SK-N-SH (cell line): ENCODE results near the gene PXMP4.

Experiments used
- EP300 ChIP-seq, 2 experiments: IDR thresholded peaks; 2 replicates each; pipeline versions ENCODE4 v1.4.0 to v1.6.1; 2012; ENCODE audit warnings: borderline replicate concordance in 1 of 2, low read depth in 1 of 2, low read length in 1 of 2
- JUND ChIP-seq: IDR thresholded peaks from 2 replicates; pipeline ENCODE4 v1.4.0; 2012
- MXI1 ChIP-seq: IDR thresholded peaks from 2 replicates; pipeline ENCODE4 v1.6.1; 2012; ENCODE audit warnings: mild to moderate bottlenecking, low read depth, low read length, improper control_type of control experiment
- TAF1 ChIP-seq: IDR thresholded peaks from 2 replicates; pipeline ENCODE4 v1.6.1; 2012; ENCODE audit warnings: low read depth, mild to moderate bottlenecking, low read length, moderate library complexity, borderline replicate concordance
- USF2 ChIP-seq: fragments of 150-350 bp; IDR thresholded peaks from 2 replicates; pipeline ENCODE4 v1.6.1; 2017; ENCODE audit warnings: antibody characterized with exemption, low read length, low read depth, borderline replicate concordance
- TF ChIP-seq, protein P1 (sequence below): fragments of 200-600 bp; sonication (generic); IDR thresholded peaks from 2 replicates; pipeline ENCODE4 v1.6.1; 2017; ENCODE audit warnings: antibody characterized with exemption, mild to moderate bottlenecking, moderate library complexity
- TF ChIP-seq, protein P2 (sequence below): IDR thresholded peaks from 2 replicates; pipeline ENCODE4 v1.4.0; 2012; ENCODE audit warnings: low read depth, borderline replicate concordance
- TF ChIP-seq, protein P3 (sequence below): IDR thresholded peaks from 2 replicates; pipeline ENCODE4 v1.4.0; 2012; ENCODE audit warnings: low read depth

GRCh38 chr20:33753143-33753542 lies 33.0 kb upstream of the PXMP4 start:
- TF ChIP-seq EP300 (IDR thresholded peaks at IDR 0.05; ENCODE audit: borderline replicate concordance in 1 of 2, low read depth in 1 of 2, low read length in 1 of 2) (no peak), USF2 (no peak), TAF1 (no peak), MXI1 (no peak), JUND (no peak)
- TF ChIP-seq, protein P1, sequence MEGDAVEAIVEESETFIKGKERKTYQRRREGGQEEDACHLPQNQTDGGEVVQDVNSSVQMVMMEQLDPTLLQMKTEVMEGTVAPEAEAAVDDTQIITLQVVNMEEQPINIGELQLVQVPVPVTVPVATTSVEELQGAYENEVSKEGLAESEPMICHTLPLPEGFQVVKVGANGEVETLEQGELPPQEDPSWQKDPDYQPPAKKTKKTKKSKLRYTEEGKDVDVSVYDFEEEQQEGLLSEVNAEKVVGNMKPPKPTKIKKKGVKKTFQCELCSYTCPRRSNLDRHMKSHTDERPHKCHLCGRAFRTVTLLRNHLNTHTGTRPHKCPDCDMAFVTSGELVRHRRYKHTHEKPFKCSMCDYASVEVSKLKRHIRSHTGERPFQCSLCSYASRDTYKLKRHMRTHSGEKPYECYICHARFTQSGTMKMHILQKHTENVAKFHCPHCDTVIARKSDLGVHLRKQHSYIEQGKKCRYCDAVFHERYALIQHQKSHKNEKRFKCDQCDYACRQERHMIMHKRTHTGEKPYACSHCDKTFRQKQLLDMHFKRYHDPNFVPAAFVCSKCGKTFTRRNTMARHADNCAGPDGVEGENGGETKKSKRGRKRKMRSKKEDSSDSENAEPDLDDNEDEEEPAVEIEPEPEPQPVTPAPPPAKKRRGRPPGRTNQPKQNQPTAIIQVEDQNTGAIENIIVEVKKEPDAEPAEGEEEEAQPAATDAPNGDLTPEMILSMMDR: no peak
- TF ChIP-seq, protein P2, sequence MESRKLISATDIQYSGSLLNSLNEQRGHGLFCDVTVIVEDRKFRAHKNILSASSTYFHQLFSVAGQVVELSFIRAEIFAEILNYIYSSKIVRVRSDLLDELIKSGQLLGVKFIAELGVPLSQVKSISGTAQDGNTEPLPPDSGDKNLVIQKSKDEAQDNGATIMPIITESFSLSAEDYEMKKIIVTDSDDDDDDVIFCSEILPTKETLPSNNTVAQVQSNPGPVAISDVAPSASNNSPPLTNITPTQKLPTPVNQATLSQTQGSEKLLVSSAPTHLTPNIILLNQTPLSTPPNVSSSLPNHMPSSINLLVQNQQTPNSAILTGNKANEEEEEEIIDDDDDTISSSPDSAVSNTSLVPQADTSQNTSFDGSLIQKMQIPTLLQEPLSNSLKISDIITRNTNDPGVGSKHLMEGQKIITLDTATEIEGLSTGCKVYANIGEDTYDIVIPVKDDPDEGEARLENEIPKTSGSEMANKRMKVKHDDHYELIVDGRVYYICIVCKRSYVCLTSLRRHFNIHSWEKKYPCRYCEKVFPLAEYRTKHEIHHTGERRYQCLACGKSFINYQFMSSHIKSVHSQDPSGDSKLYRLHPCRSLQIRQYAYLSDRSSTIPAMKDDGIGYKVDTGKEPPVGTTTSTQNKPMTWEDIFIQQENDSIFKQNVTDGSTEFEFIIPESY: no peak
- TF ChIP-seq, protein P3, sequence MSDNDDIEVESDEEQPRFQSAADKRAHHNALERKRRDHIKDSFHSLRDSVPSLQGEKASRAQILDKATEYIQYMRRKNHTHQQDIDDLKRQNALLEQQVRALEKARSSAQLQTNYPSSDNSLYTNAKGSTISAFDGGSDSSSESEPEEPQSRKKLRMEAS: no peak
